Calu3 (cell line): Measurements from ENCODE around the gene ZBTB21. TPM values are rescaled to one million over a fixed set of nuclear protein-coding genes. Genes with fewer than 3 reads are reported as not detected.

ENCODE experiments used
- BruUV-seq: library from RNA; stranded (reverse); fragments of 400-500 nt; replicated peaks from 2 replicates; lab custom pipeline; 2021; lab: Mats Ljungman, UMichigan
- CTCF ChIA-PET: fragments of 300-600 bp; sonication (Branson Sonifier 250); formaldehyde crosslinking; loops from one replicate; lab custom pipeline; 2022; ENCODE audit warnings: antibody characterized with exemption; lab: Charles Lee
- DNase-seq: peaks from one replicate; pipeline ENCODE4 v3.0.0; 2022
- H3K27ac Mint-ChIP-seq: one replicate; pipeline ENCODE4 v1.8.0; 2022; ENCODE audit warnings: mixed read lengths; ENCODE audit not compliant: unreplicated experiment
- H3K27me3 Mint-ChIP-seq: one replicate; pipeline ENCODE4 v1.8.0; 2022; ENCODE audit warnings: mixed read lengths; ENCODE audit not compliant: unreplicated experiment
- H3K36me3 Mint-ChIP-seq: one replicate; pipeline ENCODE4 v1.8.0; 2022; ENCODE audit warnings: mild to moderate bottlenecking, moderate library complexity, mixed read lengths; ENCODE audit not compliant: insufficient read depth, unreplicated experiment
- H3K4me1 Mint-ChIP-seq: one replicate; pipeline ENCODE4 v1.8.0; 2022; ENCODE audit warnings: mild to moderate bottlenecking, low read depth, mixed read lengths; ENCODE audit not compliant: unreplicated experiment
- H3K4me3 Mint-ChIP-seq: one replicate; pipeline ENCODE4 v1.8.0; 2022; ENCODE audit warnings: mild to moderate bottlenecking, low read depth, moderate library complexity, mixed read lengths; ENCODE audit not compliant: unreplicated experiment
- H3K9me3 Mint-ChIP-seq: one replicate; pipeline ENCODE4 v1.8.0; 2022; ENCODE audit warnings: low read depth, mixed read lengths; ENCODE audit not compliant: unreplicated experiment
- CTCF ChIP-seq: fragments of 200-600 bp; IDR thresholded peaks from one replicate; pipeline ENCODE4 v1.8.0; 2022; ENCODE audit warnings: antibody characterized with exemption; ENCODE audit not compliant: unreplicated experiment
- intact Hi-C: fragments of 100-400 bp; cut with micrococcal nuclease; formaldehyde crosslinking; loops from one replicate; pipeline ENCODE4 v1.10.0; 2022; ENCODE audit not compliant: unreplicated experiment
- total RNA-seq: library from RNA; stranded (reverse); gene quantifications from 2 replicates; pipeline ENCODE4 v1.2.3, GENCODE V29; 2022

ZBTB21 gene
- total RNA-seq, 1 experiment from 2014 or later = 14.5 TPM

- CTCF ChIA-PET = no interaction called here
- BruUV-seq = no TSS peak
- Mint-ChIP-seq H3K27ac (no peak overlapping the region), H3K9me3 (no peaks in the 10 kb centered on the region), H3K27me3 (no peaks in the 10 kb centered on the region), H3K4me3 (no peak overlapping the region), H3K36me3 (no peaks in the 10 kb centered on the region), H3K4me1 (no peaks in the 10 kb centered on the region)
- intact Hi-C loops = no loop called here
- no peak for DNase-seq
- no peak for TF ChIP-seq CTCF
These were observed 67.7 kb downstream of the ZBTB21 start for GRCh38 chr21:41942457-41942856.

- H3K36me3 Mint-ChIP-seq = no peaks in the 10 kb centered on the region
- CTCF ChIA-PET = no interaction called here
- no TSS peak for BruUV-seq
- H3K27me3 Mint-ChIP-seq = no peaks in the 10 kb centered on the region
- TF ChIP-seq CTCF = no peak
- DNase-seq = no peak
- H3K4me1 Mint-ChIP-seq = no peaks in the 10 kb centered on the region
- H3K4me3 Mint-ChIP-seq = no peak overlapping the region
- no peak overlapping the region for H3K27ac Mint-ChIP-seq
- no peaks in the 10 kb centered on the region for H3K9me3 Mint-ChIP-seq
- intact Hi-C loops = no loop called here
These were observed 68.2 kb downstream of the ZBTB21 start for GRCh38 chr21:41941941-41942340.

- no peaks in the 10 kb centered on the region for H3K36me3 Mint-ChIP-seq
- H3K27ac Mint-ChIP-seq = no peak overlapping the region
- CTCF ChIA-PET = interaction anchor here (1.3 kb wide), 1 partner anchor 14 kb away, joined by 4 read pairs; no protein-coding TSS in a partner anchor
- H3K4me3 Mint-ChIP-seq = no peak overlapping the region
- no peaks in the 10 kb centered on the region for H3K4me1 Mint-ChIP-seq
- no peak for DNase-seq
- H3K27me3 Mint-ChIP-seq = no peaks in the 10 kb centered on the region
- intact Hi-C loops = no loop called here
- H3K9me3 Mint-ChIP-seq = no peaks in the 10 kb centered on the region
- BruUV-seq = no TSS peak
- no peak for TF ChIP-seq CTCF
These were observed 69.7 kb downstream of the ZBTB21 start for GRCh38 chr21:41940431-41940830.

GRCh38 chr21:41939391-41939790 is 70.8 kb downstream of the ZBTB21 start:
- H3K4me3 Mint-ChIP-seq = no peak overlapping the region
- no peaks in the 10 kb centered on the region for H3K27me3 Mint-ChIP-seq
- H3K4me1 Mint-ChIP-seq = no peaks in the 10 kb centered on the region
- BruUV-seq = no TSS peak
- H3K36me3 Mint-ChIP-seq = no peaks in the 10 kb centered on the region
- no peak overlapping the region for H3K27ac Mint-ChIP-seq
- no peaks in the 10 kb centered on the region for H3K9me3 Mint-ChIP-seq
- no peak for TF ChIP-seq CTCF
- no peak for DNase-seq
- CTCF ChIA-PET = no interaction called here
- intact Hi-C loops = no loop called here

Other genes with a start within 250 kb of the ZBTB21 start
- 30.0 and 30.3 TPM in 2 replicates for gene RIPK4, start 243.3 kb downstream of the ZBTB21 start, total RNA-seq
- gene PRDM15, start 131.0 kb downstream of the ZBTB21 start, total RNA-seq = 10.1 and 10.4 TPM in 2 replicates
- 13.6 and 15.8 TPM in 2 replicates for gene C2CD2, start 56.3 kb downstream of the ZBTB21 start, total RNA-seq
- gene UMODL1, start 61.0 kb upstream of the ZBTB21 start, total RNA-seq = 0.22 TPM in 1 of 2 replicates, not detected in the other
- gene ABCG1, start 208.8 kb upstream of the ZBTB21 start, total RNA-seq = 0.19 and 0.29 TPM in 2 replicates